HG03520 (cell line): ENCODE results near the gene ARAP1.

ENCODE experiments used
- ATAC-seq: cut with Tn5 transposase; IDR thresholded peaks from one replicate; pipeline ENCODE4 v1.9.1; 2021; ENCODE audit warnings: mild to moderate bottlenecking, moderate library complexity; ENCODE audit not compliant: unreplicated experiment

ARAP1 gene

DNA sequence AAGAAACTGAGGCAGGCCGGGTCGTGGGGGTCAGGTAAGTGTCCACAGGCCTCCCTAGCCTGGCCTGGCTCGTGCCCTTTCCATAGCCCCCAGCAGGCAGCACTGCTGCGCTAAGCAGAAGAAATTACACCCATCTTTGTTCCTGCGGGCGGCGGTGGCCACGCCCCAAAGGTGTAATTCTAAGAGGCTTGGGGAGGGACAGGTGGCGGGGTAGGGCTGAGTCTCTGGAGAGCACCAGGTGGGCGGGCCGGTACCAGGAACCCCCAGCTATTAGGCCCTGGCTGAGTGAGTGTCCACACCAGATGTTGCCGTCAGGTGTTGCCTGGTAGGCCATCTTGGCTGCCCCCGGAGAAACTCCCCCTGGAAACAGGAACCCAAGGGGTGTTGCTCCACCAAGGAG lies 12.3 kb upstream of the ARAP1 start:
- ATAC-seq, result no peak

DNA sequence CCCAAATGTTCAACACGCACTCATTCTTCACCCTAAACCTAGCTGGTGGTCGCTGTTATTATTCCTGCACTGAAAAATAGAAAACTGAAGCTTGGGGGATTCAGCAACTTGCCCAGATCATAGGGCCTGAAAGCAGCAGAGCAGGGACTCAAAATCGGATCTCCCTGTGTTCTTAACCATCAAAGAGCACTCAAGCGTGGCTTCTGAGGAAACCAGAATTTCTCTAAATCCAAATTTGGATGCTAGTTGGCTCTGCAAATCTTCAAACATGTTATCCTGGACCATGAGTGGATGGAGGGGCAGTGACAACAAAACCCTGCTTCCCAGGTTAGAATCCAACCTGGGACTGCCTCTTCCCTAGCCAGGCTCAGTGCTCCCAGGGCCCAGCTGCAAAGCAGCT lies 11.6 kb upstream of the ARAP1 start:
- no peak for ATAC-seq

DNA sequence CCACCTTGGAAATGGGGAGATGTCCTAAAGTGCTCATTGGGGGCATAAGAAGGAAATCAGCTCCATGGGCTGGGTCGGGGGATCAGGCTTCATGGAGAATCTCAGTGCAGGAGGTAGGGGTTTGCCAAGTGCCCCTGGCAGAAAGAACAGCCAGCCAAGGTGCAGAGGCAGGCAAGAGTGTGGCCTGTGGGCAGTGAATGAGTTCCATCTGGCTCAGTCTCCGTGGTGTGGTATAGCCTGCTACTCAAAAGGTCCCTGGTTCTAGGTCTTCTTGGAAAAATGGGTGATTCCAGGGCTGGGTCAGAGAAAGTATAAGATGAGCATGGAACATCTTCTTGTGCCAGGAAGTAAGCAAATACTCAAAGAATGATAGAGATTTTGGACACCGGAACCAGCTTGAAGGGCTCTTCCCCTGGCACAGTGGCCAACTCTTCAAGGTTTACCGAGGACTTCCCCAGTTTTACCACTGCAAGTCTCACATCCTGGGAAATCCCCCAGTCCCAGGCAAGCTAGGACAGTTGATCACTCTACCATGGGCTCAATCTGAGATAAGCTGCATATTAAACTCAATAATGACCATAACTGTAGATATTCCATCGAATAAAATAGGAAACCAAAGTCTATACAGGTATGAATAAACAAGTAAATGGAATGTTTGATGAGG lies 10.6 kb upstream of the ARAP1 start:
- ATAC-seq, result no peak

- ATAC-seq, result no peak
These were observed 8.6 kb upstream of the ARAP1 start for GRCh38 chr11:72760539-72761405.

DNA sequence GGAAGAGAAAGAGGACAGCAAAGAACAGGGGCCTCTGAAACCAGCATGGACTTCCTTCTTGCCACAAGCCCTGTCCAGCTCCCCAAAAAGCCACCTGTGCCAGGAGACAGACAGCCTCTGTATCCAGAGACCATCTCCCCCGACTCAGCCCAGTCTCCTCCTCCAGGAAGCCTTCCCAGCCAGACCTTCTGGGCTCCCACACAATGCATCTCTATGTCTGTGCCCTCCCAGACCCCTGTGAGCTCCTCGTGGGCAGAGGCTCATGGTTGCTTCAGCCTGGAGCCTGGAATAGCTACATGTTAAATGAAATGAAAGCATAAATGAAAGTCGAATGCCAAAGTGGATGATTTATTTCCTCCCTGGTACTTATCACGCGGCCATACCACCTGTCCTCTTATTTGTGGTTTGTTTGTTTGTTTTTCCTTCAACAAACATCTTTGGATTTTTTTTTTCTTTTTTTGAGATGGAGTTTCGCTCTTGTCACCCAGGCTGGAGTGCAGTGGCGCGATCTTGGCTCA lies 7.3 kb upstream of the ARAP1 start:
- ATAC-seq, result no peak

DNA sequence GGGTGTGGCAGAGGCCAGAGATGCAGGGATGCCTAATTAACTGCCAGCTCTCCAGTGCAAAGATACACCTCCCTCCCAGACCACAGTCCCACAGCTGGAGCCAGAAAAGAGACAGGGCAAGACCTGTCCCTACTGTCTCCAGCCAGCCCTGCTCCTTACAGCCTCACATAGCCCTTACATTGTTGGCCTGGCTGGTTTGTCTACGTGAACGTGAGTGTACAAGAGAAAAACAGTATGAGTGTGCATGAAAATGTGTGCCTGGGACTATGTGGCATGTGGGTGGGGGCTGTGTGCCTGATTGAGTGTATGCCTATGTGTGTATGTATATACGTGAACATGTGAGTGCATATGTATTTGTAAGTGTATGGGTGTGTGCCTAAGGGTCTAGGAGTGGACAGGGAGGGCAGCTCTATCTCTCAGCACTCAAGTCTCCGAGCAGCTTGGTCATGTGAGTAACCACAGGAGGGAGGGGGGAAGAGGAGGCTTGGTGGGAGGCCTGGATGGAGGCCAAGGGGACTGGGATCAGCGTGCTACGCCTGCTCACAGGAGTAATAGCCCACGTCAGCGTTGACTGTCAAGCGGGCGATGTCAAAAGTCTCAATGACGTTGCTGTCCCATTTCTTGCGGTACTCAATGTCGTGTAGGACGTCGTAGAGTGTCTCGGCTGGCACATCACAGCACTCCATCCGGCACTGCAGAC lies 6.6 kb upstream of the ARAP1 start:
- no peak for ATAC-seq

GRCh38 chr11:72758304-72758689 lies 6.1 kb upstream of the ARAP1 start:
- no peak for ATAC-seq

GRCh38 chr11:72755713-72756285 lies 3.6 kb upstream of the ARAP1 start:
- ATAC-seq, result no peak

GRCh38 chr11:72754544-72755155 lies 2.4 kb upstream of the ARAP1 start:
- no peak for ATAC-seq

DNA sequence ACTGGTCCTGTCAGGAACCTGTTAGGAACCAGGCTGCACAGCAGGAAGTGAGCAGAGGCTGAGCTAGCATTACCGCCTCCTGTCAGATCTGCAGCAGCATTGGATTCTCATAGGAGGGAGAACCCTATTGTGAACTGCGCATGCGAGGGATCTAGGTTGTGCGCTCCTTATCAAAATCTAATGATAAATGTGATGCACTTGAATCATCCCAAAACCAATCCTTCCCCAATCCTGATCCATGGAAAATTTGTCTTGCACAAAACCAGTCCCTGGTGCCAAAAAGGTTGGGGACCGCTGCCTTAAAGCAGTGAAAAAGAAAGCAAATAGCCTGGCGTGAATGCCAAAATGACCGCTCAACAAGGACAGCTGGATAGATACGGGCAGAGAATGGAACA lies 1.9 kb upstream of the ARAP1 start:
- ATAC-seq, result no peak

GRCh38 chr11:72753341-72754148 lies 1.3 kb upstream of the ARAP1 start:
- ATAC-seq, result no peak

DNA sequence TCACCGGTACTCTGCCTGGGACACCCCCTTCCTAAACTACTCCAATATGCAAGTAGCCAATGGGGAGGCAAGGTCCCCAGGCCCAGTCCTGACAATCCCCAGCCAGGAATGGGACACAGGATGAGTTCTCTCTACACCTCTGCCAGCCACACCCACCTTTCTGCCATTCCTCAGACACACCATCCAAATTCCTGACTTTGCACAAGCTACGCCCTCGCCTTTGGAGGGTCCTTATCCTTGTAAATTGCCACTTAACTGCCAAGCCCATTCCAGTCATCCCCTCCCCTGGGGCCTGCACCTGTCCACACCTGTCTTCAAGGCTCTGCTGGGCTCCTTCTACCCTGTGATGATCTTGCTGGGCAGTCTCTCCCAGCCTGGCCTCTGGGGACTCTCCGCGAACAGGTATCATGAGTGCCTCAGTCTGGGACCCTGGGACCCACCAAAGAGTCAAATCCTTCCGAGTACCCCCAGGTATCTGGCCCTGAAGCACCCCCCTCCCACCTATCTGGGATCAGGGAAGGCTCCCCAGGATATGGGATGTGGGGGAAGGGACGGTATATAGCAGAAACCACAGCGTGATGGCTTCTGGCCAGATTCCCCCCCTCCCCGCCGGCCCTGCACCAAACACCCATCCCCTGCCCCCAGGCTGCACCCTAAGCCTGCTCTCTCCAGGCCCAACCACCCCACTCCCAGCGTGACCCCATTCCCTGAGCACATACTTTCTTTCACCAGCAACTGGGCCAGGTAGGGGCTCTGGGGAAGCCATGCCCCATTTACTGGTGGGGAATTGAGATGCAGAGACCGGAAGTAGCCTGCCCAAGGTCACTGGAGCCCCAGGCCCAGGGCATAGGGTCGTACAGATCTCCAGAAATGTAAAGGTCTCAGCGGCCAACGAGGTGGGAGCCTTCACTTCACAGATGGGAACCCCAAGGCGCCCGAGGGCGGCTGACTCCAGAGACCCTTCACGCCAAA lies 806 bp downstream of the ARAP1 start:
- ATAC-seq, result no peak

DNA sequence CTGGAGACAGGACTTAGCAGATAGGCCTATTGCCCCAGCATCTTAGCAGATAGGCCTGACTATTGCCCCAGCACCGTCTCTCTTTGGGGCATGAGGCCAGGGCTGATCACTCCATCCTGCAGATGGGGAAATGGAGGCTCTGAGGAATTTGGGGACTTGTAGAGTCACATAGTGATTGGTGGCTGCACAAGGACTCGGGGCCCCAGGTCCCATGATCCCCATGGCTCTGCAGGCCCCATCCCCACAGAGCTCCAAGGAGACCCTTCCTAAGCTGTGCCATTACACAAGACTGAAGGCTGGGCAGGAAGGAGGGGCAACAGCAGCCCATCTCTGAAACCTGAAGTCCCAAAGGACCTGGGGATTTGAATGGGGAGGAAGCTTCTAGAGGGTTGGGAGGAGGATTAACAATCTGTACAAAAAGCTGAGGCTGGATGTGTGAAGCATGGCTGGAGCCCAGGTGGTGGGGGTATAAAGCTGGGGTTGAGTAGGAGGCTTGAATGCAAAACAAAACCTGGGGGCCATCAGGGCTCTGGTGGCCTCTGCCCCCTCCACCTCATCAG lies 1.6 kb downstream of the ARAP1 start:
- ATAC-seq, result no peak

DNA sequence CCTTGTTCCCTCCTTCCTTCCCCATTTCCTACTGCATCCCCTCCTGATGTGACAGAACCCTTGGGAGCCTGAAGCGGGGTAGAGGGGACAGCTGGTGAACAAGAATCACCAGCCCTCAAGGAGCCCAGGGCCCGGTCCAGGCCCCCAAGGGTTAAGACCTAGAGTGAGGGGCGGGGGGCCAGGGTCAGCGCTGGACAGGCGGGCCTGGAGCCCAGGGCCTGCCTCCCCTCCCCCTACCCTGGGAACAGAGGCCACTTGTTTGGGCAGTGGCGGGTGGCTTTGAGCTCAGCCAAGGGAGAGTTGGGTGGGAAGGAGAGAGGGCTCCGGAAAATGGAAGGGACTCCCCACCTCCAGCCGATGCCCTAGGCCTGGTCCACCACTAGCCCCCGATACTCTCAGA lies 2.1 kb downstream of the ARAP1 start:
- ATAC-seq, result no peak

GRCh38 chr11:72747289-72747855 lies 4.8 kb downstream of the ARAP1 start:
- no peak for ATAC-seq

DNA sequence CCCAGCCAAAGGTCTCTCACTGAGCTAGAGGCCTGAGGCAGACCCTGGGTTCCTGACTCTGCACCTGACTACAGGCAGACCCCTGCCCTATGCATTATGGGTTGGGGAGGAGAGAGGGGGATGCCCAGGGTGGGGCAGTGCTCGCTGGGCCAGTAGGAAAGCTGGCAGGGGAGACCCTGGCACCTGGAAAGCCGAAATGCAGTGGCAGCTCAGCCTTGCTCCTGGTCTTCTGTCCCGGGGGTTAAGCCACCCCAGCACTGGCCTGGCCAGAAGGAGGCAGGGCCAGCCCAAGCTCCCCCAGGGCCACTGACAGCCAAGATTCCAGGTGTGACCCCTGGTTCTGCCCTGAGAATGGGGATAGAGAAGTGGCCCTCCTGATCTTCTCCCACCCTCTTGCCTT lies 5.4 kb downstream of the ARAP1 start:
- ATAC-seq, result no peak

- ATAC-seq, result no peak
These were observed 6.2 kb downstream of the ARAP1 start for GRCh38 chr11:72745925-72746550.

DNA sequence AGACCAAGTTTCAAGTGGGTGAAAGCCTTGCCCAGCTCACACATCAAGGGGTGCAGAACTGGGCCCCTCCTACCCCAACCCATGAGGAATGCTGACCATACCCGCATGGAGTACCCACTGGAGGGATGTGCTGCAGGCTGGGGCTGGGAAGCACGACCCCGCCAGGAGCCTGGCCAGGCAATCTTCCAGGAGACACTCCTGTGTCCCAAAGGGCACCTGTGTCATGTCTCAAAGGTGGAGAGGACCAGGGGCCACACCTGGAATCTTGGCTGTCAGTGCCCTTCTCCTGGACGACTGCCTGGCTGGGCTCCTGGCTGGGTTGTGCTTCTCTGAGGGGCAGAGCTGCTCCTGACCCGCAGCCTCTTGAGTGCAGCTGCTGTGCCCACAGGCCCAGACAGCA lies 6.7 kb downstream of the ARAP1 start:
- ATAC-seq, result no peak
